IPS-20b (cell line): ENCODE data around the gene RAD23B.
"Not testable (repeated sequence)": the region's sequence is repeated elsewhere in the genome, so short reads cannot be mapped to it uniquely, and the experiment has no call there.

Experiments used
- H3K27ac ChIP-seq: one replicate; pipeline ENCODE4 v1.5.1; 2013; ENCODE audit warnings: low read length
- H3K27me3 ChIP-seq: 2 replicates; pipeline ENCODE4 v1.6.1; 2013; ENCODE audit warnings: mild to moderate bottlenecking, low read length, inconsistent platforms; ENCODE audit not compliant: insufficient read depth
- H3K36me3 ChIP-seq: 2 replicates; pipeline ENCODE4 v1.6.1; 2013; ENCODE audit warnings: low read depth, mild to moderate bottlenecking, inconsistent platforms, low read length, moderate library complexity; ENCODE audit not compliant: insufficient read depth
- H3K4me1 ChIP-seq: 2 replicates; pipeline ENCODE4 v1.6.1; 2013; ENCODE audit warnings: mild to moderate bottlenecking, control low read depth, inconsistent platforms, low read length, moderate library complexity; ENCODE audit not compliant: insufficient read depth
- H3K4me3 ChIP-seq: 2 replicates; pipeline ENCODE4 v1.5.1; 2013; ENCODE audit warnings: mild to moderate bottlenecking, low read length, inconsistent platforms
- H3K9ac ChIP-seq: 2 replicates; pipeline ENCODE4 v1.6.1; 2013; ENCODE audit warnings: low read depth, mild to moderate bottlenecking, inconsistent platforms, low read length, moderate library complexity
- H3K9me3 ChIP-seq: 2 replicates; pipeline ENCODE4 v1.6.1; 2013; ENCODE audit warnings: mild to moderate bottlenecking, low read depth, low read length, inconsistent platforms; ENCODE audit not compliant: insufficient read depth

RAD23B gene

GRCh38 chr9:107283623-107284616 is 841 bp downstream of the RAD23B start:
- H3K9me3 ChIP-seq, result no peaks in the 10 kb centered on the region
- H3K4me3 ChIP-seq, result peak overlapping the region; percentile 95
- H3K27ac ChIP-seq, result peak overlapping the region; percentile 97
- 0 out of 2 replicates have a peak, but pooled peaks cover 6% of the 10 kb centered on the region for H3K36me3 ChIP-seq
- no peaks in the 10 kb centered on the region for H3K27me3 ChIP-seq
- peak overlapping the region; percentile 87 for H3K9ac ChIP-seq
- H3K4me1 ChIP-seq, result peaks cover 12% of the 10 kb centered on the region; the same call in 1 of the 2 replicates

- Histone ChIP-seq H3K9ac (peak overlapping the region; percentile 87), H3K27me3 (no peaks in the 10 kb centered on the region), H3K4me3 (peak overlapping the region; percentile 95), H3K4me1 (peaks cover 13% of the 10 kb centered on the region), H3K27ac (peak overlapping the region; percentile 37), H3K9me3 (no peaks in the 10 kb centered on the region), H3K36me3 (0 out of 2 replicates have a peak, but pooled peaks cover 6% of the 10 kb centered on the region)
Observed at GRCh38 chr9:107284636-107285035, 1.6 kb downstream of the RAD23B start.

GRCh38 chr9:107285286-107285685 is 2.2 kb downstream of the RAD23B start:
- Histone ChIP-seq H3K9me3 (no peaks in the 10 kb centered on the region), H3K9ac (peak overlapping the region; percentile 87; the same call in 1 of the 2 replicates), H3K4me1 (peaks cover 20% of the 10 kb centered on the region), H3K4me3 (peak overlapping the region; percentile 95), H3K27me3 (no peaks in the 10 kb centered on the region), H3K27ac (no peak overlapping the region), H3K36me3 (0 out of 2 replicates have a peak, but pooled peaks cover 6% of the 10 kb centered on the region)

GRCh38 chr9:107286057-107286456 is 3.0 kb downstream of the RAD23B start:
- Histone ChIP-seq H3K9ac (peak overlapping the region; percentile 87; the same call in 1 of the 2 replicates), H3K36me3 (0 out of 2 replicates have a peak, but pooled peaks cover 6% of the 10 kb centered on the region), H3K27me3 (no peaks in the 10 kb centered on the region), H3K4me1 (peaks cover 27% of the 10 kb centered on the region), H3K4me3 (peak overlapping the region; percentile 95), H3K9me3 (no peaks in the 10 kb centered on the region), H3K27ac (no peak overlapping the region)

- 0 out of 2 replicates have a peak, but pooled peaks cover 6% of the 10 kb centered on the region for H3K36me3 ChIP-seq
- H3K27me3 ChIP-seq, result no peaks in the 10 kb centered on the region
- no peak overlapping the region for H3K4me3 ChIP-seq
- H3K27ac ChIP-seq, result no peak overlapping the region
- H3K4me1 ChIP-seq, result peaks cover 43% of the 10 kb centered on the region
- H3K9ac ChIP-seq, result no peak overlapping the region
- no peaks in the 10 kb centered on the region for H3K9me3 ChIP-seq
Observed at GRCh38 chr9:107288701-107289100, 5.6 kb downstream of the RAD23B start.

- Histone ChIP-seq H3K9ac (no peak overlapping the region; the same call in 1 of the 2 replicates), H3K4me1 (peaks cover 51% of the 10 kb centered on the region)
Observed at GRCh38 chr9:107290619-107291018, 7.5 kb downstream of the RAD23B start.

GRCh38 chr9:107292821-107293542 is 9.9 kb downstream of the RAD23B start:
- H3K27me3 ChIP-seq, result no peaks in the 10 kb centered on the region
- no peak overlapping the region for H3K9ac ChIP-seq
- no peaks in the 10 kb centered on the region for H3K9me3 ChIP-seq
- H3K27ac ChIP-seq, result no peak overlapping the region
- H3K4me1 ChIP-seq, result peaks cover 42% of the 10 kb centered on the region
- no peak overlapping the region for H3K4me3 ChIP-seq
- peaks cover 2% of the 10 kb centered on the region; the same call in 1 of the 2 replicates for H3K36me3 ChIP-seq

More at GRCh38 chr9:107290619-107291018, 7.5 kb downstream of the RAD23B start:
- Histone ChIP-seq H3K36me3 (no peaks in the 10 kb centered on the region), H3K9me3 (no peaks in the 10 kb centered on the region), H3K27ac (no peak overlapping the region), H3K27me3 (no peaks in the 10 kb centered on the region), H3K4me3 (no peak overlapping the region)

GRCh38 chr9:107293543-107294085 is 10.5 kb downstream of the RAD23B start:
- Histone ChIP-seq H3K4me3 (no peak overlapping the region), H3K9ac (no peak overlapping the region), H3K36me3 (peaks cover 3% of the 10 kb centered on the region; the same call in 1 of the 2 replicates), H3K9me3 (no peaks in the 10 kb centered on the region), H3K4me1 (peaks cover 42% of the 10 kb centered on the region), H3K27me3 (no peaks in the 10 kb centered on the region), H3K27ac (no peak overlapping the region)

- H3K4me3 ChIP-seq, result no peak overlapping the region
- peaks cover 40% of the 10 kb centered on the region for H3K4me1 ChIP-seq
- H3K27ac ChIP-seq, result no peak overlapping the region
- H3K27me3 ChIP-seq, result no peaks in the 10 kb centered on the region
- H3K9me3 ChIP-seq, result no peaks in the 10 kb centered on the region
- H3K9ac ChIP-seq, result no peak overlapping the region
- peaks cover 7% of the 10 kb centered on the region; the same call in 1 of the 2 replicates for H3K36me3 ChIP-seq
Observed at GRCh38 chr9:107294756-107295155, 11.7 kb downstream of the RAD23B start.

- Histone ChIP-seq H3K36me3 (peaks cover 18% of the 10 kb centered on the region), H3K27me3 (no peaks in the 10 kb centered on the region), H3K4me1 (peaks cover 27% of the 10 kb centered on the region), H3K4me3 (no peak overlapping the region), H3K9ac (no peak overlapping the region), H3K9me3 (no peaks in the 10 kb centered on the region), H3K27ac (no peak overlapping the region)
Observed at GRCh38 chr9:107295995-107296394, 12.9 kb downstream of the RAD23B start.

GRCh38 chr9:107296592-107296991 is 13.5 kb downstream of the RAD23B start:
- Histone ChIP-seq H3K4me1 (peaks cover 21% of the 10 kb centered on the region), H3K36me3 (peaks cover 24% of the 10 kb centered on the region)
- not testable (repeated sequence) for H3K27me3 ChIP-seq, H3K9me3 ChIP-seq, H3K4me3 ChIP-seq, H3K27ac ChIP-seq, H3K9ac ChIP-seq
